H1 (cell line): ENCODE data around the gene PAX7. TPM values are rescaled to one million over a fixed set of nuclear protein-coding genes. Genes with fewer than 3 reads are reported as not detected.

Experiments
- CTCF ChIA-PET: fragments of 300-600 bp; sonication (Branson Sonifier 250); formaldehyde crosslinking; loops from one replicate; lab custom pipeline; 2021; ENCODE audit not compliant: partially characterized antibody; lab: Charles Lee
- POLR2A ChIA-PET: fragments of 300-600 bp; sonication (Branson Sonifier 250); formaldehyde crosslinking; loops from one replicate; lab custom pipeline; 2021; ENCODE audit warnings: inconsistent platforms; ENCODE audit not compliant: partially characterized antibody; lab: Charles Lee
- DNase-seq, 2 experiments: peaks; one replicate each; pipeline versions ENCODE4 v3.0.0 to v3.0.0-alpha.2; 2010 to 2022; ENCODE audit warnings: low spot score in 2 of 2, low read depth in 1 of 2, mixed read lengths in 1 of 2
- FAIRE-seq: peaks from 2 replicates; lab custom pipeline; 2011; peaks lifted over from hg19 to GRCh38; lab: Jason Lieb, UNC
- H2AFZ ChIP-seq: 2 replicates; pipeline ENCODE4 v1.8.1; 2012; ENCODE audit warnings: low read length, inconsistent platforms
- H2AK5ac ChIP-seq: 2 replicates; pipeline ENCODE4 v1.6.1; 2013; ENCODE audit warnings: low read depth, low read length
- H2BK120ac ChIP-seq: replicated peaks from 2 replicates; pipeline ENCODE3; 2013; ENCODE audit warnings: low read depth, low read length, inconsistent platforms
- H2BK12ac ChIP-seq: 2 replicates; pipeline ENCODE4 v1.6.1; 2013; ENCODE audit warnings: low read depth, low read length
- H2BK15ac ChIP-seq: 2 replicates; pipeline ENCODE4 v1.6.1; 2013; ENCODE audit warnings: low read length
- H2BK20ac ChIP-seq: 2 replicates; pipeline ENCODE4 v1.6.1; 2013; ENCODE audit warnings: low read length
- H2BK5ac ChIP-seq: 2 replicates; pipeline ENCODE4 v1.6.1; 2013; ENCODE audit warnings: low read depth, low read length
- H3K14ac ChIP-seq: 2 replicates; pipeline ENCODE4 v1.6.1; 2013; ENCODE audit warnings: inconsistent platforms; ENCODE audit not compliant: insufficient read length
- H3K18ac ChIP-seq: 2 replicates; pipeline ENCODE4 v1.6.1; 2013; ENCODE audit warnings: low read length; ENCODE audit errors: extremely low read depth
- H3K23ac ChIP-seq: 2 replicates; pipeline ENCODE4 v1.6.1; 2013; ENCODE audit warnings: inconsistent platforms; ENCODE audit not compliant: insufficient read length
- H3K23me2 ChIP-seq: 2 replicates; pipeline ENCODE4 v1.6.1; 2013; ENCODE audit warnings: low read depth, low read length
- H3K27ac ChIP-seq: 2 replicates; pipeline ENCODE4 v1.6.1; 2011; ENCODE audit warnings: low read depth, low read length, inconsistent platforms
- H3K27me3 ChIP-seq, 4 experiments: replicated peaks in 1 of 4; 1 replicate in 1 of 4; 2 replicates in 3 of 4; pipeline versions ENCODE4 v1.6.1 to v1.8.1; 2011 to 2013; ENCODE audit warnings: low read length in 3 of 4, mild to moderate bottlenecking in 3 of 4, inconsistent platforms in 2 of 4, mixed read lengths in 2 of 4, moderate library complexity in 1 of 4; ENCODE audit not compliant: control insufficient read depth in 3 of 4, insufficient read depth in 3 of 4; ENCODE audit errors: extremely low read depth in 1 of 4
- H3K36me3 ChIP-seq, 4 experiments: 2 replicates each; pipeline versions ENCODE4 v1.6.1 to v1.8.1; 2011 to 2013; ENCODE audit warnings: mild to moderate bottlenecking in 4 of 4, low read length in 3 of 4, moderate library complexity in 2 of 4, control low read depth in 1 of 4, inconsistent platforms in 1 of 4; ENCODE audit not compliant: insufficient read depth in 4 of 4, control insufficient read depth in 2 of 4
- H3K4ac ChIP-seq: replicated peaks from 2 replicates; pipeline ENCODE3; 2013; ENCODE audit warnings: low read length, low read depth, mixed read lengths, inconsistent platforms; ENCODE audit not compliant: insufficient read length
- H3K4me1 ChIP-seq, 4 experiments: replicated peaks in 1 of 4; 1 replicate in 1 of 4; 2 replicates in 3 of 4; pipeline versions ENCODE4 v1.6.1 to v1.8.1; 2011 to 2013; ENCODE audit warnings: low read length in 3 of 4, inconsistent platforms in 2 of 4, mixed read lengths in 1 of 4; ENCODE audit not compliant: insufficient read depth in 4 of 4, control insufficient read depth in 3 of 4
- H3K4me2 ChIP-seq, 2 experiments: 2 replicates each; pipeline versions ENCODE4 v1.6.1 to v1.8.1; 2011 to 2013; ENCODE audit warnings: low read depth in 2 of 2, low read length in 2 of 2, control low read depth in 1 of 2, inconsistent platforms in 1 of 2, mild to moderate bottlenecking in 1 of 2; ENCODE audit not compliant: insufficient read depth in 1 of 2
- H3K4me3 ChIP-seq, 4 experiments: fragments of 200-600, 300-600 bp in 1 of 4; sonication (generic), shearing (Covaris generic), sonication (Bioruptor Twin) in 1 of 4; 2 replicates each; pipeline versions ENCODE4 v1.5.1 to v1.8.1; 2011 to 2016; ENCODE audit warnings: low read length in 4 of 4, low read depth in 3 of 4, control low read depth in 2 of 4, inconsistent platforms in 2 of 4, mild to moderate bottlenecking in 2 of 4, mixed read lengths in 1 of 4, moderate library complexity in 1 of 4; ENCODE audit not compliant: insufficient read depth in 2 of 4; ENCODE audit errors: extremely low read depth in 1 of 4
- H3K56ac ChIP-seq: replicated peaks from 2 replicates; pipeline ENCODE3; 2013; ENCODE audit warnings: low read depth, mild to moderate bottlenecking, mixed read lengths, low read length, inconsistent platforms; ENCODE audit not compliant: insufficient read length
- H3K79me1 ChIP-seq: 2 replicates; pipeline ENCODE4 v1.6.1; 2013; ENCODE audit warnings: low read depth, low read length, control low read depth
- H3K79me2 ChIP-seq, 2 experiments: 2 replicates each; pipeline versions ENCODE4 v1.6.1 to v1.8.1; 2012 to 2013; ENCODE audit warnings: low read length in 2 of 2, mild to moderate bottlenecking in 2 of 2, inconsistent platforms in 1 of 2; ENCODE audit not compliant: insufficient read depth in 2 of 2, control insufficient read depth in 1 of 2
- H3K9ac ChIP-seq, 4 experiments: replicated peaks in 1 of 4; 1 replicate in 1 of 4; 2 replicates in 3 of 4; pipeline versions ENCODE4 v1.6.1 to v1.8.1; 2011 to 2013; ENCODE audit warnings: low read depth in 3 of 4, low read length in 3 of 4, control low read depth in 2 of 4, mild to moderate bottlenecking in 2 of 4, moderate library complexity in 2 of 4, inconsistent platforms in 1 of 4; ENCODE audit errors: extremely low read depth in 1 of 4
- H3K9me3 ChIP-seq, 2 experiments: 2 replicates each; pipeline versions ENCODE4 v1.6.1 to v1.8.1; 2012 to 2013; ENCODE audit warnings: mild to moderate bottlenecking in 2 of 2, moderate library complexity in 2 of 2, control low read depth in 1 of 2, inconsistent platforms in 1 of 2, low read depth in 1 of 2, low read length in 1 of 2, mixed read lengths in 1 of 2; ENCODE audit not compliant: insufficient read depth in 2 of 2
- H4K20me1 ChIP-seq, 2 experiments: replicated peaks in 1 of 2; 2 replicates each; pipeline versions ENCODE3 to v1.8.1; 2011 to 2013; ENCODE audit warnings: inconsistent platforms in 2 of 2, low read length in 2 of 2, mild to moderate bottlenecking in 1 of 2; ENCODE audit not compliant: insufficient read depth in 2 of 2, control insufficient read depth in 1 of 2
- H4K5ac ChIP-seq: 2 replicates; pipeline ENCODE4 v1.6.1; 2013; ENCODE audit warnings: low read length, low read depth, mixed read lengths, inconsistent platforms; ENCODE audit not compliant: insufficient read length
- H4K8ac ChIP-seq: 2 replicates; pipeline ENCODE4 v1.8.0; 2013; ENCODE audit warnings: mild to moderate bottlenecking, moderate library complexity, low read length, inconsistent platforms; ENCODE audit not compliant: insufficient read depth; ENCODE audit errors: extremely low read depth
- H4K91ac ChIP-seq: replicated peaks from 2 replicates; pipeline ENCODE3; 2013; ENCODE audit warnings: low read length, mixed read lengths, inconsistent platforms; ENCODE audit not compliant: insufficient read length
- CEBPB ChIP-seq: IDR thresholded peaks from 2 replicates; pipeline ENCODE4 v1.6.1; 2012; ENCODE audit warnings: low read depth, low read length
- FOSL1 ChIP-seq: IDR thresholded peaks from 2 replicates; pipeline ENCODE4 v1.6.1; 2011; ENCODE audit warnings: mild to moderate bottlenecking, low read depth, low read length, moderate library complexity; ENCODE audit not compliant: insufficient read depth
- SP1 ChIP-seq: IDR thresholded peaks from 2 replicates; pipeline ENCODE4 v1.6.1; 2011; ENCODE audit warnings: low read depth, low read length
- WGBS, 2 experiments: shearing (Covaris generic) in 1 of 2; methylation state at CpG; one replicate each; pipeline versions ENCODE4 v1.1.6 to v1.1.7; 2013 to 2015; ENCODE audit warnings: low lambda C conversion rate in 2 of 2, mixed read lengths in 2 of 2, inconsistent platforms in 1 of 2, low coverage in 1 of 2, missing lambda C conversion rate in 1 of 2; ENCODE audit not compliant: insufficient replicate concordance in 2 of 2, insufficient coverage in 1 of 2, insufficient read length in 1 of 2; ENCODE audit errors: extremely low coverage in 1 of 2, missing lambda C conversion rate in 1 of 2; 5-methylcytosine and 5-hydroxymethylcytosine counted together
- polyA plus RNA-seq, 7 experiments: library from polyadenylated mRNA; depleted of rRNA in 3 of 7; stranded (reverse) in 5 of 7; unstranded in 2 of 7; fragments of >200 nt in 5 of 7; fragments of 200-250 nt in 2 of 7; gene quantifications; 1 replicate in 5 of 7; 2 replicates in 1 of 7; 4 replicates in 1 of 7; pipeline versions ENCODE4 v1.2.1 to v1.2.3, GENCODE V29; 2011 to 2013; ENCODE audit warnings: missing spikeins in 2 of 7, mixed read lengths in 2 of 7
- total RNA-seq: library from RNA; stranded (reverse); fragmentation: NEBNext Ultra II Directional; extraction: Animal tissue kit (Norgen Biotek cat#: 25700); gene quantifications from 2 replicates; pipeline ENCODE4 v1.2.1, GENCODE V29; 2021

Gene PAX7
- total and polyA plus RNA-seq, 2 of the 8 experiments (the other 6 are each of a cell fraction or from before 2014, with no cell fraction given): not detected

GRCh38 chr1:18731591-18732235, 101.1 kb downstream of the PAX7 start:
- no peak overlapping the region for H2BK15ac ChIP-seq

More at GRCh38 chr1:18731591-18732235, 101.1 kb downstream of the PAX7 start:
- 92% methylated on average over 10 of the region's 10 CpGs; no CpG with 5 or more reads in 1 of the 2 experiments for WGBS, 2 experiments
- H3K23me2 ChIP-seq: peaks cover 1% of the 10 kb centered on the region; the same call in 1 of the 2 replicates
- no peak overlapping the region for H3K14ac ChIP-seq
- H4K5ac ChIP-seq: no peak overlapping the region
- no peak overlapping the region for H3K56ac ChIP-seq
- TF ChIP-seq FOSL1 (no peak), SP1 (no peak), CEBPB (no peak)
- no peaks in the 10 kb centered on the region for H3K36me3 ChIP-seq
- no peak overlapping the region for H2BK20ac ChIP-seq
- no peak overlapping the region for H3K18ac ChIP-seq
- FAIRE-seq: no peak
- no peak overlapping the region for H4K91ac ChIP-seq
- no peak overlapping the region for H2AK5ac ChIP-seq
- H4K8ac ChIP-seq: no peak overlapping the region
- no peak overlapping the region for H2BK5ac ChIP-seq
- H3K4me3 ChIP-seq: no peak overlapping the region
- no peaks in the 10 kb centered on the region for H3K79me1 ChIP-seq
- no peak overlapping the region for H3K23ac ChIP-seq
- H2BK12ac ChIP-seq: no peak overlapping the region
- no peak overlapping the region for H2AFZ ChIP-seq
- no peak overlapping the region for H3K27ac ChIP-seq
- H3K79me2 ChIP-seq: no peaks in the 10 kb centered on the region
- H4K20me1 ChIP-seq: no peaks in the 10 kb centered on the region
- no peak overlapping the region for H3K4me2 ChIP-seq
- ChIA-PET POLR2A (interaction anchor here (1.4 kb wide), 1 partner anchor 8 kb away, joined by 3 read pairs; no protein-coding TSS in a partner anchor), CTCF (interaction anchor here (0.8 to 5.3 kb wide), 10 partner anchors 9 to 150 kb away, joined by 3 to 39 read pairs (median 4); no protein-coding TSS in a partner anchor)
- peaks cover 0 to 4% (median 0%) of the 10 kb centered on the region in 4 experiments; a peak in 1 of 7 replicates for H3K27me3 ChIP-seq
- no peaks in the 10 kb centered on the region for H3K9me3 ChIP-seq
- DNase-seq: no peak
- no peak overlapping the region for H3K9ac ChIP-seq
- no peak overlapping the region for H2BK120ac ChIP-seq
- no peaks in the 10 kb centered on the region; a peak in 1 of 7 replicates for H3K4me1 ChIP-seq
- H3K4ac ChIP-seq: no peak overlapping the region
